IMR-90 (cell line): ENCODE measurements around the gene GBE1. TPM values are rescaled to one million over a fixed set of nuclear protein-coding genes. Genes with fewer than 3 reads are reported as not detected.

Experiments
- ATAC-seq: fragments of 200-7000 bp; cut with Tn5 transposase; 2 replicates; pipeline ENCODE4 v1.9.1; 2020; ENCODE audit warnings: low read depth, mild to moderate bottlenecking, moderate library complexity
- BruUV-seq: library from RNA; stranded (reverse); fragments of 400-500 nt; replicated peaks from 2 replicates; lab custom pipeline; 2021; lab: Mats Ljungman, UMichigan
- CTCF ChIA-PET: fragments of 300-600 bp; formaldehyde crosslinking; extraction: SDS; loops from one replicate; lab custom pipeline; 2021; ENCODE audit warnings: antibody characterized with exemption; lab: Yijun Ruan, JAX
- POLR2A ChIA-PET: fragments of 300-600 bp; sonication (Branson Sonifier 250); formaldehyde crosslinking; loops from one replicate; lab custom pipeline; 2022; ENCODE audit warnings: antibody characterized with exemption; ENCODE audit not compliant: unreplicated experiment; lab: Charles Lee
- DNase-seq: peaks from one replicate; pipeline ENCODE4 v3.0.0; 2013
- H2AFZ ChIP-seq: replicated peaks from 2 replicates; pipeline ENCODE3; 2013; ENCODE audit warnings: low read length, mild to moderate bottlenecking; ENCODE audit not compliant: poor library complexity
- H2AK5ac ChIP-seq: 2 replicates; pipeline ENCODE4 v1.6.1; 2013; ENCODE audit warnings: low read depth, low read length, inconsistent platforms
- H2AK9ac ChIP-seq: replicated peaks from 2 replicates; pipeline ENCODE3; 2013; ENCODE audit warnings: mild to moderate bottlenecking, low read depth, low read length, moderate library complexity; ENCODE audit not compliant: poor library complexity
- H2BK120ac ChIP-seq: 2 replicates; pipeline ENCODE4 v1.6.1; 2013; ENCODE audit warnings: low read depth, low read length, inconsistent platforms
- H2BK15ac ChIP-seq: 3 replicates; pipeline ENCODE4 v1.6.1; 2013; ENCODE audit warnings: low read depth, low read length, inconsistent platforms
- H2BK20ac ChIP-seq: 2 replicates; pipeline ENCODE4 v1.6.1; 2013; ENCODE audit warnings: low read depth, mild to moderate bottlenecking, inconsistent platforms, low read length, moderate library complexity
- H2BK5ac ChIP-seq: 2 replicates; pipeline ENCODE4 v1.6.1; 2013; ENCODE audit warnings: mild to moderate bottlenecking, low read depth, low read length, inconsistent platforms; ENCODE audit not compliant: poor library complexity, severe bottlenecking
- H3K14ac ChIP-seq: replicated peaks from 2 replicates; pipeline ENCODE4 v1.6.1; 2013; ENCODE audit warnings: low read depth, low read length, inconsistent platforms
- H3K18ac ChIP-seq: 2 replicates; pipeline ENCODE4 v1.6.1; 2013; ENCODE audit warnings: low read depth, low read length, control low read depth
- H3K23ac ChIP-seq: 2 replicates; pipeline ENCODE4 v1.6.1; 2013; ENCODE audit warnings: low read depth, low read length, inconsistent platforms
- H3K27ac ChIP-seq: 2 replicates; pipeline ENCODE4 v1.5.1; 2013; ENCODE audit warnings: mild to moderate bottlenecking, control low read depth, low read length; ENCODE audit not compliant: insufficient read depth
- H3K27me3 ChIP-seq: 2 replicates; pipeline ENCODE4 v1.6.1; 2013; ENCODE audit warnings: low read length; ENCODE audit not compliant: control insufficient read depth, insufficient read depth
- H3K36me3 ChIP-seq: 2 replicates; pipeline ENCODE4 v1.6.1; 2013; ENCODE audit warnings: low read length, mixed read lengths; ENCODE audit not compliant: control insufficient read depth, insufficient read depth
- H3K4ac ChIP-seq: 2 replicates; pipeline ENCODE4 v1.6.1; 2013; ENCODE audit warnings: low read depth, low read length, inconsistent platforms
- H3K4me1 ChIP-seq: 2 replicates; pipeline ENCODE4 v1.6.1; 2013; ENCODE audit warnings: low read length, mixed read lengths; ENCODE audit not compliant: control insufficient read depth, insufficient read depth
- H3K4me2 ChIP-seq: 2 replicates; pipeline ENCODE4 v1.6.1; 2013; ENCODE audit warnings: low read depth, mild to moderate bottlenecking, control low read depth, low read length, moderate library complexity
- H3K4me3 ChIP-seq: 2 replicates; pipeline ENCODE4 v1.5.1; 2013; ENCODE audit warnings: low read depth, mild to moderate bottlenecking, control low read depth, low read length, moderate library complexity; ENCODE audit not compliant: insufficient read depth
- H3K56ac ChIP-seq: 2 replicates; pipeline ENCODE4 v1.6.1; 2013; ENCODE audit warnings: low read length, inconsistent platforms; ENCODE audit not compliant: insufficient read depth; ENCODE audit errors: extremely low read depth
- H3K79me1 ChIP-seq, 2 experiments: 2 replicates each; pipeline ENCODE4 v1.6.1; 2013; ENCODE audit warnings: low read length in 2 of 2, inconsistent platforms in 1 of 2, low read depth in 1 of 2
- H3K9ac ChIP-seq: 2 replicates; pipeline ENCODE4 v1.6.1; 2013; ENCODE audit warnings: low read depth, low read length, control low read depth
- H3K9me1 ChIP-seq: 2 replicates; pipeline ENCODE4 v1.6.1; 2013; ENCODE audit warnings: low read length, inconsistent platforms; ENCODE audit not compliant: insufficient read depth
- H3K9me3 ChIP-seq: 2 replicates; pipeline ENCODE4 v1.6.1; 2013; ENCODE audit warnings: low read length; ENCODE audit not compliant: control insufficient read depth, insufficient read depth
- H4K20me1 ChIP-seq: 2 replicates; pipeline ENCODE4 v1.6.1; 2013; ENCODE audit warnings: low read length, inconsistent platforms; ENCODE audit not compliant: insufficient read depth
- H4K5ac ChIP-seq: 2 replicates; pipeline ENCODE4 v1.6.1; 2013; ENCODE audit warnings: mild to moderate bottlenecking, low read depth, low read length, control low read depth
- H4K8ac ChIP-seq, 2 experiments: 2 replicates each; pipeline ENCODE4 v1.6.1; 2013; ENCODE audit warnings: low read depth in 2 of 2, low read length in 2 of 2, control low read depth in 1 of 2, inconsistent platforms in 1 of 2
- H4K91ac ChIP-seq: 2 replicates; pipeline ENCODE4 v1.6.1; 2013; ENCODE audit warnings: low read depth, low read length, inconsistent platforms; ENCODE audit not compliant: insufficient read depth
- BHLHE40 ChIP-seq: fragments of 150-350 bp; IDR thresholded peaks from 2 replicates; pipeline ENCODE4 v1.6.1; 2016; ENCODE audit warnings: mild to moderate bottlenecking, low read depth, low read length
- CEBPB ChIP-seq: IDR thresholded peaks from 2 replicates; pipeline ENCODE4 v1.6.1; 2012; ENCODE audit warnings: low read depth, low read length, improper control_type of control experiment
- CHD1 ChIP-seq: IDR thresholded peaks from 2 replicates; pipeline ENCODE4 v1.6.1; 2012; ENCODE audit warnings: low read depth, low read length, improper control_type of control experiment
- FOS ChIP-seq: fragments of 150-350 bp; IDR thresholded peaks from 2 replicates; pipeline ENCODE4 v1.6.1; 2016; ENCODE audit warnings: low read depth, low read length
- MAFK ChIP-seq: IDR thresholded peaks from 2 replicates; pipeline ENCODE4 v1.6.1; 2012; ENCODE audit warnings: low read depth, low read length, improper control_type of control experiment
- MXI1 ChIP-seq: IDR thresholded peaks from 2 replicates; pipeline ENCODE4 v1.6.1; 2012; ENCODE audit warnings: low read depth, mild to moderate bottlenecking, low read length, moderate library complexity, borderline replicate concordance
- NFE2L2 ChIP-seq: fragments of 150-350 bp; IDR thresholded peaks from 2 replicates; pipeline ENCODE4 v1.6.1; 2016; ENCODE audit warnings: low read depth, mild to moderate bottlenecking, low read length
- POLR2A ChIP-seq: IDR thresholded peaks from 2 replicates; pipeline ENCODE4 v1.6.1; 2012; ENCODE audit warnings: mild to moderate bottlenecking, low read depth, low read length
- RAD21 ChIP-seq: IDR thresholded peaks from 2 replicates; pipeline ENCODE4 v1.6.1; 2012; ENCODE audit warnings: low read length, improper control_type of control experiment
- RFX5 ChIP-seq: IDR thresholded peaks from 2 replicates; pipeline ENCODE4 v1.8.0; 2012; ENCODE audit warnings: low read depth, mild to moderate bottlenecking, low read length, moderate library complexity
- WGBS, 2 experiments: methylation state at CpG; one replicate each; pipeline versions ENCODE4 v1.1.5 to v1.1.7; 2013; ENCODE audit warnings: missing lambda C conversion rate in 2 of 2; ENCODE audit not compliant: insufficient read length in 1 of 2; ENCODE audit errors: extremely low coverage in 2 of 2; 5-methylcytosine and 5-hydroxymethylcytosine counted together
- dilution Hi-C: fragments of 300-500 bp; cut with HindIII; formaldehyde crosslinking; loops from one replicate; pipeline ENCODE4 v1.14.3; 2018; ENCODE audit warnings: low sequenced_read_pairs; ENCODE audit not compliant: unreplicated experiment
- in situ Hi-C: fragments of 300-500 bp; cut with MboI; formaldehyde crosslinking; loops from 3 replicates; pipeline ENCODE4 v1.14.3; 2019; ENCODE audit warnings: low sequenced_read_pairs, inconsistent platforms, mixed read lengths
- intact Hi-C: fragments of 100-400 bp; cut with micrococcal nuclease; formaldehyde crosslinking; loops from 2 replicates; pipeline ENCODE4 v1.10.0; 2022
- polyA plus RNA-seq, 3 experiments: library from polyadenylated mRNA; depleted of rRNA; stranded (reverse); fragments of >200 nt; gene quantifications; 2 replicates each; pipeline ENCODE4 v1.2.3, GENCODE V29; 2012; ENCODE audit warnings: low replicate concordance in 1 of 3
- total RNA-seq: library from RNA; depleted of rRNA; stranded (reverse); fragments of >200 nt; gene quantifications from 2 replicates; pipeline ENCODE4 v1.2.3, GENCODE V29; 2012
- TF ChIP-seq, protein P1 (sequence below): fragments of 150-350 bp; IDR thresholded peaks from 2 replicates; pipeline ENCODE4 v1.6.1; 2016; ENCODE audit warnings: low read depth, mild to moderate bottlenecking, low read length, moderate library complexity, borderline replicate concordance
- TF ChIP-seq, protein P2 (sequence below): conservative IDR thresholded peaks from 2 replicates; pipeline ENCODE4 v1.5.1; 2012; ENCODE audit warnings: mild to moderate bottlenecking, low read depth, low read length, improper control_type of control experiment
- TF ChIP-seq, protein P3 (sequence below): fragments of 150-350 bp; IDR thresholded peaks from 2 replicates; pipeline ENCODE4 v1.6.1; 2017; ENCODE audit warnings: mild to moderate bottlenecking, antibody characterized with exemption, low read length, low read depth

Gene GBE1
- total and polyA plus RNA-seq, 2 of the 4 experiments (the other 2 are of a cell fraction): 36.7 to 90.3 TPM

DNA sequence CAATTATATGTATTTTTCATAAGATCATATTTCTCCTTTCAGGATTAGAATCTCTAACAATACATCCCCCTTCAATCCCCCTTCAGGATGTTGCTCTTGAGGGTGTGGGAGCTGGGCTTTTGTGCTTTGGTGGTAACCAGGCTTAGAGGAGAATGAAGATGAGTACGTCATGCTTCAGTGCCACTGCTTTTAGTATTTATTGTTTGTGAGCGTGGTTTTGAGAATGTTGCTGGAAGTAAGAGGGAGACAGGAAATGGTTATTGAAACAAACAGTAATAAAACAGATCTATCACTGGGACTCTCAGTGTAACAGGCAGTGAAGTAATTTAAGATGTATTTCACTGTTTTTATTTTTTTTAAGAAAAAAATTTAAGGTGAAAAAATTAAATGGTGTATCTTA, 35.3 kb downstream of the GBE1 start:
- in situ Hi-C loops: no loop called here

More for the DNA sequence above, 35.3 kb downstream of the GBE1 start:
- CTCF ChIA-PET: interaction anchor here (0.6 to 0.7 kb wide), 2 partner anchors 211 to 235 kb away, joined by 3 read pairs; no protein-coding TSS in a partner anchor
- Histone ChIP-seq H2BK15ac (no peak overlapping the region), H3K4me1 (peaks cover 14% of the 10 kb centered on the region), H3K9me1 (peaks cover 6% of the 10 kb centered on the region), H3K36me3 (no peaks in the 10 kb centered on the region; the same call in 1 of the 2 replicates), H2BK5ac (peak overlapping the region; percentile 31), H3K23ac (peak overlapping the region; percentile 13; the same call in 1 of the 2 replicates), H2AK5ac (peak overlapping the region; percentile 33; the same call in 1 of the 2 replicates), H3K18ac (peak overlapping the region; percentile 74), H3K79me1 (peaks cover 23 to 56% of the 10 kb centered on the region in 2 experiments), H2BK120ac (peak overlapping the region; percentile 56), H3K4ac (peak overlapping the region; percentile 39), H4K8ac (peak overlapping the region; percentile 35 to 48; a peak in 3 of 4 replicates), H3K4me2 (peak overlapping the region; percentile 20; the same call in 1 of the 2 replicates), H3K14ac (peak overlapping the region; percentile 35; the same call in 1 of the 2 replicates), H3K4me3 (no peak overlapping the region), H4K20me1 (no peaks in the 10 kb centered on the region), H2AK9ac (no peak overlapping the region), H3K27me3 (no peaks in the 10 kb centered on the region), H4K91ac (no peak overlapping the region), H3K56ac (peak overlapping the region; percentile 13; the same call in 1 of the 2 replicates), H3K9ac (no peak overlapping the region), H3K27ac (peak overlapping the region; percentile 66; the same call in 1 of the 2 replicates), H2BK20ac (peak overlapping the region; percentile 70), H3K9me3 (no peaks in the 10 kb centered on the region), H4K5ac (peak overlapping the region; percentile 49; the same call in 1 of the 2 replicates), H2AFZ (no peak overlapping the region)
- peak; percentile 13; the same call in 1 of the 2 replicates for ATAC-seq
- intact Hi-C loops (no loop called here), dilution Hi-C loops (no loop called here)
- no peak for TF ChIP-seq MXI1
- TF ChIP-seq FOS: no peak
- TF ChIP-seq POLR2A: no peak
- TF ChIP-seq, protein P1, sequence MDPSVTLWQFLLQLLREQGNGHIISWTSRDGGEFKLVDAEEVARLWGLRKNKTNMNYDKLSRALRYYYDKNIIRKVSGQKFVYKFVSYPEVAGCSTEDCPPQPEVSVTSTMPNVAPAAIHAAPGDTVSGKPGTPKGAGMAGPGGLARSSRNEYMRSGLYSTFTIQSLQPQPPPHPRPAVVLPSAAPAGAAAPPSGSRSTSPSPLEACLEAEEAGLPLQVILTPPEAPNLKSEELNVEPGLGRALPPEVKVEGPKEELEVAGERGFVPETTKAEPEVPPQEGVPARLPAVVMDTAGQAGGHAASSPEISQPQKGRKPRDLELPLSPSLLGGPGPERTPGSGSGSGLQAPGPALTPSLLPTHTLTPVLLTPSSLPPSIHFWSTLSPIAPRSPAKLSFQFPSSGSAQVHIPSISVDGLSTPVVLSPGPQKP: no peak
- TF ChIP-seq, protein P2, sequence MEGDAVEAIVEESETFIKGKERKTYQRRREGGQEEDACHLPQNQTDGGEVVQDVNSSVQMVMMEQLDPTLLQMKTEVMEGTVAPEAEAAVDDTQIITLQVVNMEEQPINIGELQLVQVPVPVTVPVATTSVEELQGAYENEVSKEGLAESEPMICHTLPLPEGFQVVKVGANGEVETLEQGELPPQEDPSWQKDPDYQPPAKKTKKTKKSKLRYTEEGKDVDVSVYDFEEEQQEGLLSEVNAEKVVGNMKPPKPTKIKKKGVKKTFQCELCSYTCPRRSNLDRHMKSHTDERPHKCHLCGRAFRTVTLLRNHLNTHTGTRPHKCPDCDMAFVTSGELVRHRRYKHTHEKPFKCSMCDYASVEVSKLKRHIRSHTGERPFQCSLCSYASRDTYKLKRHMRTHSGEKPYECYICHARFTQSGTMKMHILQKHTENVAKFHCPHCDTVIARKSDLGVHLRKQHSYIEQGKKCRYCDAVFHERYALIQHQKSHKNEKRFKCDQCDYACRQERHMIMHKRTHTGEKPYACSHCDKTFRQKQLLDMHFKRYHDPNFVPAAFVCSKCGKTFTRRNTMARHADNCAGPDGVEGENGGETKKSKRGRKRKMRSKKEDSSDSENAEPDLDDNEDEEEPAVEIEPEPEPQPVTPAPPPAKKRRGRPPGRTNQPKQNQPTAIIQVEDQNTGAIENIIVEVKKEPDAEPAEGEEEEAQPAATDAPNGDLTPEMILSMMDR: no peak
- TF ChIP-seq MAFK: no peak
- TF ChIP-seq, protein P3, sequence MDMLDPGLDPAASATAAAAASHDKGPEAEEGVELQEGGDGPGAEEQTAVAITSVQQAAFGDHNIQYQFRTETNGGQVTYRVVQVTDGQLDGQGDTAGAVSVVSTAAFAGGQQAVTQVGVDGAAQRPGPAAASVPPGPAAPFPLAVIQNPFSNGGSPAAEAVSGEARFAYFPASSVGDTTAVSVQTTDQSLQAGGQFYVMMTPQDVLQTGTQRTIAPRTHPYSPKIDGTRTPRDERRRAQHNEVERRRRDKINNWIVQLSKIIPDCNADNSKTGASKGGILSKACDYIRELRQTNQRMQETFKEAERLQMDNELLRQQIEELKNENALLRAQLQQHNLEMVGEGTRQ: no peak
- no peak for TF ChIP-seq CEBPB
- no peak for TF ChIP-seq RAD21
- no peak for TF ChIP-seq BHLHE40
- TF ChIP-seq RFX5: no peak
- TF ChIP-seq NFE2L2: no peak
- TF ChIP-seq CHD1: no peak
- DNase-seq: peak; percentile 56
- BruUV-seq: no TSS peak
- 40% methylated on average over 1 of the region's 2 CpGs; no CpG with 5 or more reads in 1 of the 2 experiments for WGBS, 2 experiments
- POLR2A ChIA-PET: interaction anchor here (0.6 kb wide), 1 partner anchor 80 kb away, joined by 3 read pairs; no protein-coding TSS in a partner anchor
